GM18508 (cell line): ENCODE results near the gene DUSP28.

Experiments used
- ATAC-seq: cut with Tn5 transposase; IDR thresholded peaks from one replicate; pipeline ENCODE4 v1.9.1; 2021; ENCODE audit warnings: moderate number of reproducible peaks; ENCODE audit not compliant: insufficient read depth, unreplicated experiment

The DUSP28 gene

DNA sequence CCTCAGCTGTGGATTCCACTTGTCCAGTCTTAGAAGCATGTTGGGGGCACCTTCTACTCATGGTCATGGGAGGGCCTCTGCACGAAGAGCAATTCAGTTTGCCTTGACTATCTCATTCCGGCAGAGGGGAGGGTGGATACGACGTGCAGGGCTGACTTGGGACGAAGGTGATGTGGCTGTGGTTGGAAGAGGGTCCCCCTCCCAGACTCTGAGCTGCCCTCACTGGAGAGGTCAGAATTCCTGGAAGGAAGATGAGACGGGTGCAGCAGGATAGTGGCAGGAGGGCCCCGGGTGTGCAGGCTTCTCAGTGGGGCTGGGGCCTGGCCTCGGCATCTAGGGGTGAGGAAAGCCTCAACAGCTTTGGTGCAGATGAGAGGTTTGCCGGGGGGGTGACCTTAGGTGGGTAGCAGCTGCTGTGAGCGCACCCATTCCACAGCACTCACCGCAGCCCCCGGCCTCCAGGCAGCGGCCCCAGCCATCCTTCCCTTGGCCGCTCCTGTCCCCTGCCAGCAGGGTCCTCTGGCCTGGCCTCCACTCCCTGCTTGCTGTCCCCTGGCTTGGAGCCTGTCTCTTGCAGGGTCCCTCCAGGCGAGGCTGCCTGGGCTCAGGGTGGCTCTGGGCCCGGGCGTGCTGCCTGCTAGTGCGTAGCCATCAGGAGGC, 11.3 kb downstream of the DUSP28 start:
- ATAC-seq = no peak

DNA sequence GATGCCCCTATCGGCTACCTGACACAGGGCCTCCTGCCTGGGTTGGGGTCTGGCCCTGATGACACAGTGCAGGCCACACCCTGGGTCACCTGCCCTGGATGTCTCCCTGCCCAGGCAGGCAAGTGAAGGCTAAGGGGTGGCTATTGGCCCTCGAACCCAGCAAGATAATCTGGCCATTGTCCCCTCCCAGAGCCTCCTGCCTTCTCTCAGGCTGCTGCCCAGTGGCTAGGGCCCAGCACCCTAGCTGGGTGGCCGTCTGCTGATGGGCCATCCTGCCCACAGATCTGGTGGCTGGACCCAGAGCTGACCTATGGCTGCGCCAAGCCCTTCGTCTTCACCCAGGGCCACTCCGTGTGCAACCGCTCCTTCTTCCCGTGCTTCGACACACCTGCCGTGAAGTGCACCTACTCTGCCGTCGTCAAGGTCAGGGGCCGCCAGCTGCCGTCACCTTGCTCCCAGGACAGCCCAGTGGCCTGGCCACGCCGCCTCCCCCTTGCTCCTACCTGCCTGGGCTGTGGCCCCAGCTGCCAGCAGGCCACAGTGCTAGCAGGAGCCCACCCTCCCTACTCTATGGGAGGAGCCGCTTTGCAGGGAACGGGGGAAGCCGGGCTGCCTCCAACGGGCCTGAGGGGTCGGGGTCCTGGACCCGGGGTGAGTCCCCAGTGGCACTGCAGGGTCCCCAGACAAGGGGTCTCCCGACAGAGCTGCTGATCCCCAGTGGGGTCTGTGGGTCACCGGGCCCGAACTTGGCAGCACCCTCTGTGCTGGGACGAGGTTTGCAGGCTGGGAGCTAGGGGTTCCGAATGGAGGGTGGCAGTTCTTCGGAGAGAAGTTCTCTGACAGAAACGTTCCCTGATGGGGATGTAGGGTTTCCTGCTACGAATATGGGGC, 12.2 kb downstream of the DUSP28 start:
- ATAC-seq = no peak

DNA sequence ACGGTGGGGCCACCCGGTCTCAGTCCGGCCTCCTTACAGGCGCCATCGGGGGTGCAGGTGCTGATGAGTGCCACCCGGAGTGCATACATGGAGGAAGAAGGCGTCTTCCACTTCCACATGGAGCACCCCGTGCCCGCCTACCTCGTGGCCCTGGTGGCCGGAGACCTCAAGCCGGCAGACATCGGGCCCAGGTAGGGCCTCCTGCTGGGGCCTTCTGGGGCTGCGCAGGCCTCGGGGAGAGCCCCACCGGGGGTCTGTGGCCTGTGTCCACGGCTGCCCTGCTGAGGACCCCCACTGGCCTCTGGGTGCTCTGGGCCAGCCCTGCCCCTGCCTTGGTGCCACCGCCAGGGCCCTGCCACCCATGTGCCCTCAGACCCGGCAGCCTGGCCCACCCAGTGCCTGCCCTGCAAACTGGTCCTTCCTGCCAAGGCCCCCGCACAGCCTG, 12.9 kb downstream of the DUSP28 start:
- ATAC-seq = no peak

DNA sequence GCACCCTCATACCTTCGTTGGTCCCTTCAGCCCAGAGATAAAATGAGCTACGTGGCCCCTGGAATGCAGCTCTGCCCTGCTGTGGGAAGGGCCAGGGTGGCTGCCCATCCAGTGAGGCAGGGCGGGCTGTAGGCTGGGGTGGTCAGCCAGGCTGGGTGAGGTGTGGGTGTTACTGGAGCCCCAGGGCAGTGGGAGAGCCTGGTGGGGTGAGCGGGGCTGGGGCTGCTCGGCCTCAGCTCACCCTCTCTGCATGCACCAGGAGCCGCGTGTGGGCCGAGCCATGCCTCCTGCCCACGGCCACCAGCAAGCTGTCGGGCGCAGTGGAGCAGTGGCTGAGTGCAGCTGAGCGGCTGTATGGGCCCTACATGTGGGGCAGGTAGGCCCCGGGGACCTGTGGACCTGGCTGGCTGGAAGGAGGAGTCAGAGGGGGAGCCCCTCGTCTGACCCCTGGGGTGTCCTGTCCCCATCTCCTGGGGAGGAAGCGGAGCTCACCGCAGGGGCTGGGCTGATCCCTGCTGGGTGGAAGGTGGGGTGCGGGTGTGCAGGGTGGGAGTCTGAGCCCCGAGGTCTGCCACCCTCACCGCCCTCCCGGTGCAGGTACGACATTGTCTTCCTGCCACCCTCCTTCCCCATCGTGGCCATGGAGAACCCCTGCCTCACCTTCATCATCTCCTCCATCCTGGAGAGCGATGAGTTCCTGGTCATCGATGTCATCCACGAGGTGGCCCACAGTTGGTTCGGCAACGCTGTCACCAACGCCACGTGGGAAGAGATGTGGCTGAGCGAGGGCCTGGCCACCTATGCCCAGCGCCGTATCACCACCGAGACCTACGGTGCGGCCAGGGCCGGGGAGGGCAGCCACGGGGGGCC, 13.6 kb downstream of the DUSP28 start:
- ATAC-seq = no peak

DNA sequence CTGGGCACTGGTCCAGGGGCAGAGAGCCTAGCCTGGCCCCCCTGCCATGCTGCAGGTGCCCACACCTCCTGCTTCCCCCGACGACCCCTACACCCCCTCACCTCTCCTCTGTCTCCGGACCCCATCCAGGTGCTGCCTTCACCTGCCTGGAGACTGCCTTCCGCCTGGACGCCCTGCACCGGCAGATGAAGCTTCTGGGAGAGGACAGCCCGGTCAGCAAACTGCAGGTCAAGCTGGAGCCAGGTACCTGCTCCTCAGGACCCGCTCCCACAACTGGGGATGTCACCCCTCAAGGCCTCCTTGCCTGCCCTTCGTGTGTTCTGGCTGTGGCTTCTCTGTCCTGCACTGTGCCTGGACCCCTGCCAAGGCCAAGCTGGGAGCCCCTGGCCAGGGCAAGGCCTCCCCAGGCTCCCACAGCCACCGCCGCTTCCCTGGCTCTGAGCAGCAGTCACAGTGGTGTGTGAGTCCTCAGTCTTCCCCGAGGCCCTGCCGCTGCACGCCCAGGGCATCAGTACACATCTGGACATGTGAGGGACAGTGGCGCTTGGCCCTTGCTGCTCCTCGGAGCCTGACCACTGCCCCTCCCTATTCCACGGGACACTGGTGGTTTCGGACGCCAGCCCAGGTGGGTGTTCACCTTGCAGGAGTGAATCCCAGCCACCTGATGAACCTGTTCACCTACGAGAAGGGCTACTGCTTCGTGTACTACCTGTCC, 14.4 kb downstream of the DUSP28 start:
- no peak for ATAC-seq

DNA sequence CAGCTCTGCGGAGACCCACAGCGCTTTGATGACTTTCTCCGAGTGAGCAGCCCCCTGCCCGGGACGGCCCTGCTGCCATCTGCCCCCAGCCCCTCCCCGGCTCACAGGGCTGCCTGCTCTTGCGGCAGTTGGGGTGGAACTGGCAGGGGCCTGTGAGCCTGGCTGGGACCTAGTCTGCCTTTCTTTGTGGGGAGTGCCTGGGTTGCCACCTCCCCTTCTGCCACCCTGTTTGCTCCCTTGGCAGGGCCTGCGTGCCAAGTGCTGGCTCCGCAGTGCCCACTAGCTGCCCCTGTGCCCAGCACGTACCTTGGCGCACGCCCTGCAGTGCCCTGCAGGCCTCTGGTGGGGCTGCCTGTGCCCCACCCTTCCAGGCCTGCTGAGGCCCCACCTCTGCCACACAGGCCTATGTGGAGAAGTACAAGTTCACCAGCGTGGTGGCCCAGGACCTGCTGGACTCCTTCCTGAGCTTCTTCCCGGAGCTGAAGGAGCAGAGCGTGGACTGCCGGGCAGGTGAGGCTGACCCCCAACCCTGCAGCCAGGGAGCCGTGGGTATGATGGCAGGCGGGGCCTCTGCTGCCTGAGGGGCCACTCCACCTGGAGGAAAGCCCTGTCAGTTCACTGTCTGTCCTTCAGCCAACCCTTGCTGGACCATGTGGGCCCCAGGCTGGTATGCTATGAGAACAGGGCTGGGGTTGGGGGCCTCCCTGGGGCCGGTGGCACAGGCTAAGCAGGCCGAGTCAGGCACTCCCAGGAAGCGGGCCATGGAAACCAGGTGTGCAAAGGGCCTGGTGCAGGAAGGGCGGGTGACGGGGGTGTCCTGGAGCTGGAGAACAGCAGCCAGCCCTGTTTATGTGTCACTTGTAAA, 15.2 kb downstream of the DUSP28 start:
- no peak for ATAC-seq

DNA sequence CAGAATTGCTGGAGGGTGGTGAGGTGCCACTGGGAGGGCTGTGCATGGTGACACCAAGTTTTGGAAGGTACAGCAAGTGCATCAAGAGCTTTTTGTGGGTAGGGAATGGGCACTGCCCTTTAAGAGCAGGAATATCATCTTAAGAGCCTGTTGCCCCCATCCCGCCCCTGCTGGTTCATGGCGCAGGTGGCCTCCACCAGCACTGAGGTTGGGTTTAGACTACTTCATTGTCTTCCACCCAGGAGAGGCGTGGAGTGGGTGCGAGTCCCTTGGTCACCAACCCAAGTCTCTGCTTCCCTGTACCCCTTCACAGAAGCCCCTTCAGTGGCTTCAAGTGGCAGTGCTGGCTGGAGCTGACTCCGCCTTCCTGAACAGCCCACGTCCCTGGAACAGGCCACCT, 15.9 kb downstream of the DUSP28 start:
- no peak for ATAC-seq

DNA sequence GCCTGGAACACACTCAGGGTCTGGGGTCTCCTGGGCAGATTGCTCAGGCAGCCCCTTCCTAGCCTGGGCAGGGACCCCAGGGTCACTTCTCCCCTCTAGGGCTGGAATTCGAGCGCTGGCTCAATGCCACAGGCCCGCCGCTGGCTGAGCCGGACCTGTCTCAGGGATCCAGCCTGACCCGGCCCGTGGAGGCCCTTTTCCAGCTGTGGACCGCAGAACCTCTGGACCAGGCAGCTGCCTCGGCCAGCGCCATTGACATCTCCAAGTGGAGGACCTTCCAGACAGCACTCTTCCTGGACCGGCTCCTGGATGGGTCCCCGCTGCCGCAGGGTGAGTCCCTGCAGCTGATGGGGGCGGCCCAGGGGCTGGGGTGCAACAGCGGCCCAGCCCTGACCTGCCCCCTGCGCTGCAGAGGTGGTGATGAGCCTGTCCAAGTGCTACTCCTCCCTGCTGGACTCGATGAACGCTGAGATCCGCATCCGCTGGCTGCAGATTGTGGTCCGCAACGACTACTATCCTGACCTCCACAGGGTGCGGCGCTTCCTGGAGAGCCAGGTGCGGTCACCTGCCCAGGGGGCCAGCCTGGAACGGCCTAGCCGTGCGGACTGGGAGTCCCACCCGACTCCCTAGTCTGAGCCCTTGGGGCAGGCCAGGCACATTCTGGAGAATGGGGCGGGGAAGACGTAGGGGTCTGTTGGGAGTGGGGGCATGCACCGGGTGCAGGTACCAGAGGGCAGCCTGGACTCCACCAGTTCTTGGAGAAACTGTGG, 16.5 kb downstream of the DUSP28 start:
- ATAC-seq = no peak

DNA sequence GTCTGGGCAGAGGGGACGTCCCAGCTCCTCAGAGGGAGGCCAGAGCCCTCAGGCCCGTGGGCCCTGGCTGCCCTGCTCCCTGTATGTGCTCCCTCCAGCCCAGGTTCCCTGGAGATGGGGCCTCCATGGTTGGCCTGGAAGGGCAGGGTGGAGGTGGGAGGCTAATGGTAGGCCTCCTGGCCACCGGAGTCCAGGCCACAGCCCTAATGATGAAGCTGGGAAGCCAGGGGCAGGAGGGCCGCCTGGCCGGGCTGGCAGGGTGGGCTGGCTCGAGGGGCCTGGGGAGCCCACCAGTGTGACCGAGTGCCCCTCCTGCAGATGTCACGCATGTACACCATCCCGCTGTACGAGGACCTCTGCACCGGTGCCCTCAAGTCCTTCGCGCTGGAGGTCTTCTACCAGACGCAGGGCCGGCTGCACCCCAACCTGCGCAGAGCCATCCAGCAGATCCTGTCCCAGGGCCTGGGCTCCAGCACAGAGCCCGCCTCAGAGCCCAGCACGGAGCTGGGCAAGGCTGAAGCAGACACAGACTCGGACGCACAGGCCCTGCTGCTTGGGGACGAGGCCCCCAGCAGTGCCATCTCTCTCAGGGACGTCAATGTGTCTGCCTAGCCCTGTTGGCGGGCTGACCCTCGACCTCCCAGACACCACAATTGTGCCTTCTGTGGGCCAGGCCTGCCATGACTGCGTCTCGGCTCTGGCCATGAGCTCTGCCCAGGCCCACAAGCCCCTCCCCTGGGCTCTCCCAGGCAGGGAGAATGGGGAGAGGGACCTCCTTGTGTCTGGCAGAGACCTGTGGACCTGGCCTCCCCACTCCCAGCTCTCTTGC, 17.3 kb downstream of the DUSP28 start:
- no peak for ATAC-seq

DNA sequence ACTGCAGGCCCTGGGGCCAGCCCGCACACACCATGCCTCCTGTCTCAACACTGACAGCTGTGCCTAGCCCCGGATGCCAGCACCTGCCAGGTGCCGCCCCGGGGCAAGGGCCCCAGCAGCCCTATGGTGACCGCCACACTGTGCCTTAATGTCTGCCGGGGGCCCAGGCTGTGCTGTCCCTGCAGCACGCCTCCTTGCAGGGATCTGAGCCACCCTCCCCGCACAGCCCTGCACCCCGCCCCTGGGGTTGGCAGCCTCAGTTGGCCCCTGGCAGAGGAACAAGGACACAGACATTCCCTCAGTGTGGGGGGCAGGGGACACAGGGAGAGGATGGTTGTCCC, 17.9 kb downstream of the DUSP28 start:
- no peak for ATAC-seq

DNA sequence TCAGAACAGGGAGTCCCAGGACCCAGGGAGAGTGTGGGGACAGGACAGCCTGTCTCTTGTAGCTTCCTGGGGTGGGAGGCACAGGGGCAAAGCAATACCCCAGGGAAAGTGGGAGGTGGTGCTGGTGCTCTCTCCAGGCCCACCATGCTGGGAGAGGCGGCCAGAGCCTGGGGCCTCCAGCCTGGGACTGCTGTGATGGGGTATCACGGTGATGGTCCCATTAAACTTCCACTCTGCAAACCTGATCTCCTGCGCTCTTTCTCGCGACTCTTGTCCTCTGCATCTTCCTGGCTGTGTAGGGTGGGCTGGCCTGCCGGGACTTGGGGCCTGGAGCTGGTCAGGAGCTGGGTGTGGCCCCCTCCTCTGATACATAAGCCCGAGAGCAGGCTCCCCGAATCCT, 18.3 kb downstream of the DUSP28 start:
- ATAC-seq = no peak

DNA sequence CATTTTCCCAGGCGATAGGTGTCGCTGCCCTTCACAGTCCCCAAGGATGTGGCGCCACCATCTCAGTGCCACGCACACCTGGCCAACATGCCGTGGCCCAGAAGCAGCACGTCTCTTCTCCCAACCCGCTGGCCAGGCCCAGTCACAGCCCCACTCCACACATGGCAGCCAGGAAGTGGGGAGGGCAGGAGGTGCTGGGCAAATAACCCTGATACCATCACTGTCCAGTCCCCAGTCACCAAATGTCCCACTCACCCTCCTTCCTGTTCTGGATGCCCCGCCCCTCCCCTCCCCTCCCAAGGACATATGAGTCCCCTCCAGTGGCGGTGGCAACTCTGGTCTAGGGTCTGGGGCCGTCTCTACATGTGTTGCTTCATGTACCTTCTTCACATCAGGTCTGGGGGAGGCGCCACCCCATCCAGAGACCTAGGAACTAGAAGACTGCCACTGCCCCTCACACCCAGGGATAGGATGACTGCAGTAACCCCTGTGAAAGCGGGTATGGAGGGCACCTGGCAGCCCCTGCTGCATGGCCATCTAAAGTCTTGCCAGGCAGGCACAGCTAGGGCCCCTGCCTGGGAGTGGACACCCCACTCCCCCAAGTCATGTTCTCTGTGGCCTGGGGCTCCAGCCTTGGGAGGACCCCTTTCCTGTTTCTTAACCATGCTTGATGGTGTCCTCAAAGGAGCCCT, 19.1 kb downstream of the DUSP28 start:
- ATAC-seq = no peak

DNA sequence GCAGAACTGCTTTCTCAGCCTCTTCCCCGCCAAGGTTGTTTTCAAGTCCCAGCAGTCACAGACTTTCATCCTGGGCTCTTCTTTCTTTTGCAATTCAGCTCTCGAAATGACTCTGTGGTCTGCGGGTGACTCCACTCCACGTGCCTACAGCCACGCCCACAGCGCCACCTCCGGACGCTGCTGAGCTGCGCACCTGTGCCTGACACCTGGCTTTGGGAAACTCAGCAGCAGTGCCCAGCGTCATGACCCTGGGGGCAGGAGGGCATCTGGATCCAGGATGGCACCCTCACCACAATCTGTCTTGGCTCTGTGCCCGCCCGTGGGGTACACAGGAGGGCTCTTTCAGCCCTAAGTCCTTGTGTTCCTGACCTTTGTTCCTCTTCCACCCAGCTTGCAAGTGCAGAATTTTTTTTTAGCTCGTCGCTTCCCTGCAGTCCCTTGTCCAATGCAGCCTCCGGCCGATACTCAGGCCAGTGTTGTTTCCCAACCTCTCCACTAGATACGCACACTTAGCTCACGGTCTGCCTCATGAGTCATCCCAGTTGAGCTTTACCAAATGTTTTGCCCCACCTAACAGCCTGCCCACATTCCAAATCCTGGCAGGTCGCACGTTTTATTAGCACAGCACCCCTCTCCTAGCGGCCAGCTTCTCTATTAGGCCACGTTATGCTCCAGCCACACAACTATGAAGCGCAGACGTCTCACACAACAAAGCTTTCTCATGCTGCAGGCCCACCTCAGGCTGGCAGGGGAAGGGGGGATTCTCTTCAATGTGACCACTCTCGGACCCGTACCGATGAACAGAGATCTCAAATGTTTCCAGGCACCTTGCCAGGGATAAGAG, 19.8 kb downstream of the DUSP28 start:
- no peak for ATAC-seq

DNA sequence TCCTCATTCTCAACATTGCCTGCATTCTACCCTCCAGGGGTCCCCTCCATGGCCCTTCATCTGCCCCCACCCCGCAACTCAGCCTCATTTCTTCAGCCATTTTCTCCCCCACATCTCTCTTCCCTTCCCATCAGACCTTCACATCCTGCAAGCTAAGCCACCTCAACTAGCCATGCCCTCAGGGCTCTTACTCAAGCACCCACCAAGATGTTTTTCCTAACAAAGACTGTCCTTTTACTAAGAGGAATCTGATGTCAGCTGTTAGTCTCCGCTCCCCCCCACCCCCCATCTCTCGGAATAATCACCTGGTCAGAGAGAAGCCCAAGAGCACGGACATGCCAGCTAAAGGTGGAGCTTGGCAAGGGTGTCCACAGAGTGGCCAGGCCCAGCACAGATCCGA, 21.7 kb downstream of the DUSP28 start:
- no peak for ATAC-seq

DNA sequence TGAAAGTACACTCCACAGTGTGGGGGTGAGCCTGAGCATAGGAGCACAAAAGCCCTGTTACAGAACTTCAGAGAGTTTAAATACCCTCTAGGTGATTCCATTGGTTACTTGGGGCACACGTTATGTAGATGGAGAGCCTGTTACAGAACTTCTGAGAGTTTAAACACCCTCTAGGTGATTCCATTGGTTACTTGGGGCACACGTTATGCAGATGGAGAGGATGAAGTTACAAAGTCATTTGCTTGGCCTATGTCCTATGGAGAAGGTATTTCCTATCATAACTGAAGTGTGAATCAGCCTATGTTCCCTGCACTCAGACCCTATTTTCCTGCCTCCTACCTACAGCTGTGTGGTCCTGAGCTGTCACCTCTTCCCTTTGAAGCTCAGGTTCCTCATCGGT, 22.6 kb downstream of the DUSP28 start:
- ATAC-seq = no peak

DNA sequence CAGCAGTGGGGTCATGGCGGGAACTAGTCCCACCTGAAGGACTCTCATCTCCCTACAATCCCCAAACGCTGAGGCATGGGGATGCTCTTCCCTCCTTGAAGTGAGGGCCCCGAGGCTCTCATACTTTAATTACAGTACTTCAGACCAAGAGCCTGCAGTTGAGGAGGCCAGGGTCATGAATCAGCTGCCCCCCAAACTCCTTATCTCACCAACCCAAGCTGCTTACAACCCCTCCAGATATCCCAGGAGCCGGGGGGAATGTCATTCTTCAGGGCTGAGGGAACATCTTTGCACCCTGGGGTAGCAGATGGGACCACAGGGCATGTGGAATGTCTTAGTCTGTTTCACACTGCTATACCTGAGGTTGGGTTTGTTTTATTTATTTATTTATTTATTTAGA, 23.6 kb downstream of the DUSP28 start:
- ATAC-seq = no peak
